ENCODE measurements around the gene IYD. TPM values are rescaled to one million over a fixed set of nuclear protein-coding genes. Genes with fewer than 3 reads are reported as not detected.

IYD gene
- total and polyA plus RNA-seq, 2 donors from 2014 or later, result 2.3 to 6.0 TPM

DNA sequence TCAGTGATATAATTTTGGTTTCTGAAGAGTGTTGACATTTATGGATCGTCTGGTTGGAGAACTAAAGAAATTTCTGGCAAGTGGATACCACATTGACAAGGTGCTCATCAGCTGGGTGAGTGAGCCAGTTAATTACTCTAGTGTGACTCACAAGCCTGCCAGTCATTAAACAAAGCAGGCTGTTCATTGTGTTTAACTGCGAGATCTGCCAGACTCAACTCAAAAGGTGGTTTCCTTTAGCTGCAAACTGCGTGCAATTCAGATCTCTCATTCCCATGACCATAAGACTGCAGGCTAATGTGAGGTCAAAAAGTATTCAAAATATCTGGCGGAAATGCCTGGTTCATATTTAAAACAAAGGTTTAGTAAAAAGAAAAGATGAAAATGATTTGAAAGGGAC lies 32.5 kb upstream of the IYD start:
- Histone ChIP-seq H3K4me3 (ENCODE audit: low read length in 3 of 3) (no peak overlapping the region), H3K36me3 (ENCODE audit: control insufficient read depth in 2 of 3, insufficient read depth in 3 of 3, low read length in 3 of 3) (no peaks in the 10 kb centered on the region), H3K9ac (ENCODE audit: low read length in 3 of 3) (no peak overlapping the region), H3K27ac (ENCODE audit: low read depth in 2 of 2, low read length in 2 of 2) (no peak overlapping the region), H3K9me3 (ENCODE audit: control insufficient read depth in 2 of 3, insufficient read depth in 1 of 3, low read length in 3 of 3) (no peaks in the 10 kb centered on the region), H3K4me1 (ENCODE audit: control insufficient read depth in 2 of 3, insufficient read depth in 2 of 3, low read depth in 1 of 3, low read length in 3 of 3) (no peaks in the 10 kb centered on the region), H3K27me3 (ENCODE audit: control insufficient read depth, insufficient read depth, low read length) (no peaks in the 10 kb centered on the region)
- DNase-seq (no peak), FAIRE-seq (no peak)
- intact Hi-C loops (cut with DNase I), result loop anchor here (10.0 kb wide), 1 partner anchor 251 kb away; no protein-coding TSS in a partner anchor
- TF ChIP-seq CTCF (IDR thresholded peaks at IDR 0.05; ENCODE audit: borderline replicate concordance, extremely low read depth, insufficient read depth), result no peak

DNA sequence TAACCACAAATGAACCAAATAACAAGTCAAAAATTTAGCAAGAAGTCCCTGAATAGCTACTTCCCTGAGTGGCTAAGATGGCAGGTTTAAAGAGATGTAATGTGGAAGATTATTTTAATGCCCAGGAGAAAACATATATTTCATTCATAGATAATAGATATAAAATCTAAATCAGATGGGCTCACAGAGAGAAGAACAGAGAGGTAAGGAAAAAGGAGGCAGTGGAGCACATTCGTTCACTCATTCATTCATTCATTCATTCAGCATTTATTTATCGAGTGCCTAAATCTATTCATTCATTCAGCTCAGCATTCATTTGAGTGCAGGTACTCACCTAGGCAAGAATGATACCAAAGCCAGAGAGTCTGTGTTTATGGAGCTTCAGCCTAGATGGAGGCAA lies 32.1 kb upstream of the IYD start:
- no peaks in the 10 kb centered on the region for H3K9me3 ChIP-seq (ENCODE audit: control insufficient read depth in 2 of 3, insufficient read depth in 1 of 3, low read length in 3 of 3)
- no peak overlapping the region for H3K4me3 ChIP-seq (ENCODE audit: low read length in 3 of 3)
- no peak overlapping the region for H3K9ac ChIP-seq (ENCODE audit: low read length in 3 of 3)
- no peaks in the 10 kb centered on the region for H3K4me1 ChIP-seq (ENCODE audit: control insufficient read depth in 2 of 3, insufficient read depth in 2 of 3, low read depth in 1 of 3, low read length in 3 of 3)
- no peak for FAIRE-seq
- DNase-seq, result no peak
- intact Hi-C loops (cut with DNase I), result loop anchor here (10.0 kb wide), 1 partner anchor 252 kb away; no protein-coding TSS in a partner anchor
- no peak for TF ChIP-seq CTCF (IDR thresholded peaks at IDR 0.05; ENCODE audit: borderline replicate concordance, extremely low read depth, insufficient read depth)
- no peaks in the 10 kb centered on the region for H3K27me3 ChIP-seq (ENCODE audit: control insufficient read depth, insufficient read depth, low read length)
- no peaks in the 10 kb centered on the region for H3K36me3 ChIP-seq (ENCODE audit: control insufficient read depth in 2 of 3, insufficient read depth in 3 of 3, low read length in 3 of 3)
- H3K27ac ChIP-seq (ENCODE audit: low read depth in 2 of 2, low read length in 2 of 2), result no peak overlapping the region

GRCh38 chr6:150342126-150342525 lies 26.7 kb upstream of the IYD start:
- intact Hi-C loops (cut with DNase I), result no loop called here

More at GRCh38 chr6:150342126-150342525, 26.7 kb upstream of the IYD start:
- Histone ChIP-seq H3K27ac (ENCODE audit: low read depth in 2 of 2, low read length in 2 of 2) (no peak overlapping the region), H3K4me3 (ENCODE audit: low read length in 3 of 3) (no peak overlapping the region), H3K4me1 (ENCODE audit: control insufficient read depth in 2 of 3, insufficient read depth in 2 of 3, low read depth in 1 of 3, low read length in 3 of 3) (no peaks in the 10 kb centered on the region), H3K9me3 (ENCODE audit: control insufficient read depth in 2 of 3, insufficient read depth in 1 of 3, low read length in 3 of 3) (no peaks in the 10 kb centered on the region), H3K9ac (ENCODE audit: low read length in 3 of 3) (no peak overlapping the region), H3K27me3 (ENCODE audit: control insufficient read depth, insufficient read depth, low read length) (no peaks in the 10 kb centered on the region), H3K36me3 (ENCODE audit: control insufficient read depth in 2 of 3, insufficient read depth in 3 of 3, low read length in 3 of 3) (no peaks in the 10 kb centered on the region)
- FAIRE-seq (no peak), DNase-seq (no peak)
- TF ChIP-seq CTCF (IDR thresholded peaks at IDR 0.05; ENCODE audit: borderline replicate concordance, extremely low read depth, insufficient read depth), result no peak
